IMR-90 (cell line): ENCODE results near the gene FBRSL1. TPM values are rescaled to one million over a fixed set of nuclear protein-coding genes. Genes with fewer than 3 reads are reported as not detected.
"Not testable (repeated sequence)": the region's sequence is repeated elsewhere in the genome, so short reads cannot be mapped to it uniquely, and the experiment has no call there.

Experiments
- ATAC-seq: fragments of 200-7000 bp; cut with Tn5 transposase; 2 replicates; pipeline ENCODE4 v1.9.1; 2020; ENCODE audit warnings: low read depth, mild to moderate bottlenecking, moderate library complexity
- BruUV-seq: library from RNA; stranded (reverse); fragments of 400-500 nt; replicated peaks from 2 replicates; lab custom pipeline; 2021; lab: Mats Ljungman, UMichigan
- CTCF ChIA-PET: fragments of 300-600 bp; formaldehyde crosslinking; extraction: SDS; loops from one replicate; lab custom pipeline; 2021; ENCODE audit warnings: antibody characterized with exemption; lab: Yijun Ruan, JAX
- POLR2A ChIA-PET: fragments of 300-600 bp; sonication (Branson Sonifier 250); formaldehyde crosslinking; loops from one replicate; lab custom pipeline; 2022; ENCODE audit warnings: antibody characterized with exemption; ENCODE audit not compliant: unreplicated experiment; lab: Charles Lee
- DNase-seq: peaks from one replicate; pipeline ENCODE4 v3.0.0; 2013
- H2AFZ ChIP-seq: replicated peaks from 2 replicates; pipeline ENCODE3; 2013; ENCODE audit warnings: low read length, mild to moderate bottlenecking; ENCODE audit not compliant: poor library complexity
- H2AK5ac ChIP-seq: 2 replicates; pipeline ENCODE4 v1.6.1; 2013; ENCODE audit warnings: low read depth, low read length, inconsistent platforms
- H2AK9ac ChIP-seq: replicated peaks from 2 replicates; pipeline ENCODE3; 2013; ENCODE audit warnings: mild to moderate bottlenecking, low read depth, low read length, moderate library complexity; ENCODE audit not compliant: poor library complexity
- H2BK120ac ChIP-seq: 2 replicates; pipeline ENCODE4 v1.6.1; 2013; ENCODE audit warnings: low read depth, low read length, inconsistent platforms
- H2BK15ac ChIP-seq: 3 replicates; pipeline ENCODE4 v1.6.1; 2013; ENCODE audit warnings: low read depth, low read length, inconsistent platforms
- H2BK20ac ChIP-seq: 2 replicates; pipeline ENCODE4 v1.6.1; 2013; ENCODE audit warnings: low read depth, mild to moderate bottlenecking, inconsistent platforms, low read length, moderate library complexity
- H2BK5ac ChIP-seq: 2 replicates; pipeline ENCODE4 v1.6.1; 2013; ENCODE audit warnings: mild to moderate bottlenecking, low read depth, low read length, inconsistent platforms; ENCODE audit not compliant: poor library complexity, severe bottlenecking
- H3K14ac ChIP-seq: replicated peaks from 2 replicates; pipeline ENCODE4 v1.6.1; 2013; ENCODE audit warnings: low read depth, low read length, inconsistent platforms
- H3K18ac ChIP-seq: 2 replicates; pipeline ENCODE4 v1.6.1; 2013; ENCODE audit warnings: low read depth, low read length, control low read depth
- H3K23ac ChIP-seq: 2 replicates; pipeline ENCODE4 v1.6.1; 2013; ENCODE audit warnings: low read depth, low read length, inconsistent platforms
- H3K27ac ChIP-seq: 2 replicates; pipeline ENCODE4 v1.5.1; 2013; ENCODE audit warnings: mild to moderate bottlenecking, control low read depth, low read length; ENCODE audit not compliant: insufficient read depth
- H3K27me3 ChIP-seq: 2 replicates; pipeline ENCODE4 v1.6.1; 2013; ENCODE audit warnings: low read length; ENCODE audit not compliant: control insufficient read depth, insufficient read depth
- H3K36me3 ChIP-seq: 2 replicates; pipeline ENCODE4 v1.6.1; 2013; ENCODE audit warnings: low read length, mixed read lengths; ENCODE audit not compliant: control insufficient read depth, insufficient read depth
- H3K4ac ChIP-seq: 2 replicates; pipeline ENCODE4 v1.6.1; 2013; ENCODE audit warnings: low read depth, low read length, inconsistent platforms
- H3K4me1 ChIP-seq: 2 replicates; pipeline ENCODE4 v1.6.1; 2013; ENCODE audit warnings: low read length, mixed read lengths; ENCODE audit not compliant: control insufficient read depth, insufficient read depth
- H3K4me2 ChIP-seq: 2 replicates; pipeline ENCODE4 v1.6.1; 2013; ENCODE audit warnings: low read depth, mild to moderate bottlenecking, control low read depth, low read length, moderate library complexity
- H3K4me3 ChIP-seq: 2 replicates; pipeline ENCODE4 v1.5.1; 2013; ENCODE audit warnings: low read depth, mild to moderate bottlenecking, control low read depth, low read length, moderate library complexity; ENCODE audit not compliant: insufficient read depth
- H3K56ac ChIP-seq: 2 replicates; pipeline ENCODE4 v1.6.1; 2013; ENCODE audit warnings: low read length, inconsistent platforms; ENCODE audit not compliant: insufficient read depth; ENCODE audit errors: extremely low read depth
- H3K79me1 ChIP-seq, 2 experiments: 2 replicates each; pipeline ENCODE4 v1.6.1; 2013; ENCODE audit warnings: low read length in 2 of 2, inconsistent platforms in 1 of 2, low read depth in 1 of 2
- H3K9ac ChIP-seq: 2 replicates; pipeline ENCODE4 v1.6.1; 2013; ENCODE audit warnings: low read depth, low read length, control low read depth
- H3K9me1 ChIP-seq: 2 replicates; pipeline ENCODE4 v1.6.1; 2013; ENCODE audit warnings: low read length, inconsistent platforms; ENCODE audit not compliant: insufficient read depth
- H3K9me3 ChIP-seq: 2 replicates; pipeline ENCODE4 v1.6.1; 2013; ENCODE audit warnings: low read length; ENCODE audit not compliant: control insufficient read depth, insufficient read depth
- H4K20me1 ChIP-seq: 2 replicates; pipeline ENCODE4 v1.6.1; 2013; ENCODE audit warnings: low read length, inconsistent platforms; ENCODE audit not compliant: insufficient read depth
- H4K5ac ChIP-seq: 2 replicates; pipeline ENCODE4 v1.6.1; 2013; ENCODE audit warnings: mild to moderate bottlenecking, low read depth, low read length, control low read depth
- H4K8ac ChIP-seq, 2 experiments: 2 replicates each; pipeline ENCODE4 v1.6.1; 2013; ENCODE audit warnings: low read depth in 2 of 2, low read length in 2 of 2, control low read depth in 1 of 2, inconsistent platforms in 1 of 2
- H4K91ac ChIP-seq: 2 replicates; pipeline ENCODE4 v1.6.1; 2013; ENCODE audit warnings: low read depth, low read length, inconsistent platforms; ENCODE audit not compliant: insufficient read depth
- WGBS, 2 experiments: methylation state at CpG; one replicate each; pipeline versions ENCODE4 v1.1.5 to v1.1.7; 2013; ENCODE audit warnings: missing lambda C conversion rate in 2 of 2; ENCODE audit not compliant: insufficient read length in 1 of 2; ENCODE audit errors: extremely low coverage in 2 of 2; 5-methylcytosine and 5-hydroxymethylcytosine counted together
- dilution Hi-C: fragments of 300-500 bp; cut with HindIII; formaldehyde crosslinking; loops from one replicate; pipeline ENCODE4 v1.14.3; 2018; ENCODE audit warnings: low sequenced_read_pairs; ENCODE audit not compliant: unreplicated experiment
- in situ Hi-C: fragments of 300-500 bp; cut with MboI; formaldehyde crosslinking; loops from 3 replicates; pipeline ENCODE4 v1.14.3; 2019; ENCODE audit warnings: low sequenced_read_pairs, inconsistent platforms, mixed read lengths
- intact Hi-C: fragments of 100-400 bp; cut with micrococcal nuclease; formaldehyde crosslinking; loops from 2 replicates; pipeline ENCODE4 v1.10.0; 2022
- polyA plus RNA-seq, 3 experiments: library from polyadenylated mRNA; depleted of rRNA; stranded (reverse); fragments of >200 nt; gene quantifications; 2 replicates each; pipeline ENCODE4 v1.2.3, GENCODE V29; 2012; ENCODE audit warnings: low replicate concordance in 1 of 3
- total RNA-seq: library from RNA; depleted of rRNA; stranded (reverse); fragments of >200 nt; gene quantifications from 2 replicates; pipeline ENCODE4 v1.2.3, GENCODE V29; 2012

FBRSL1 gene
- total and polyA plus RNA-seq, 2 of the 4 experiments (the other 2 are of a cell fraction): 0.36 to 10.8 TPM

- POLR2A ChIA-PET: not testable (repeated sequence)
- no CpG with 5 or more reads among the region's 56 CpGs for WGBS, 2 experiments
Observed at GRCh38 chr12:132474799-132475303, 15.1 kb upstream of the FBRSL1 start.

More at GRCh38 chr12:132474799-132475303, 15.1 kb upstream of the FBRSL1 start:
- H2BK5ac ChIP-seq, H3K36me3 ChIP-seq, H4K91ac ChIP-seq, H2AK9ac ChIP-seq, ATAC-seq, dilution Hi-C loops, H2AK5ac ChIP-seq, H3K4ac ChIP-seq, intact Hi-C loops, H3K27ac ChIP-seq, H3K9ac ChIP-seq, in situ Hi-C loops, H4K20me1 ChIP-seq, BruUV-seq, H3K79me1 ChIP-seq, CTCF ChIA-PET, H3K27me3 ChIP-seq, H2AFZ ChIP-seq, H3K56ac ChIP-seq, H2BK20ac ChIP-seq, H3K4me3 ChIP-seq, H2BK15ac ChIP-seq, H3K18ac ChIP-seq, H3K14ac ChIP-seq, H4K5ac ChIP-seq, H3K23ac ChIP-seq, H3K9me1 ChIP-seq, H3K4me2 ChIP-seq, H2BK120ac ChIP-seq, DNase-seq, H4K8ac ChIP-seq, H3K4me1 ChIP-seq, H3K9me3 ChIP-seq: not testable (repeated sequence)
